AG08395 (cell line): ENCODE results near the gene ZCCHC9.

Source experiments
- DNase-seq: peaks from one replicate; pipeline ENCODE4 v3.0.0; 2012; ENCODE audit warnings: mixed read lengths, low spot score

ZCCHC9 gene

DNA sequence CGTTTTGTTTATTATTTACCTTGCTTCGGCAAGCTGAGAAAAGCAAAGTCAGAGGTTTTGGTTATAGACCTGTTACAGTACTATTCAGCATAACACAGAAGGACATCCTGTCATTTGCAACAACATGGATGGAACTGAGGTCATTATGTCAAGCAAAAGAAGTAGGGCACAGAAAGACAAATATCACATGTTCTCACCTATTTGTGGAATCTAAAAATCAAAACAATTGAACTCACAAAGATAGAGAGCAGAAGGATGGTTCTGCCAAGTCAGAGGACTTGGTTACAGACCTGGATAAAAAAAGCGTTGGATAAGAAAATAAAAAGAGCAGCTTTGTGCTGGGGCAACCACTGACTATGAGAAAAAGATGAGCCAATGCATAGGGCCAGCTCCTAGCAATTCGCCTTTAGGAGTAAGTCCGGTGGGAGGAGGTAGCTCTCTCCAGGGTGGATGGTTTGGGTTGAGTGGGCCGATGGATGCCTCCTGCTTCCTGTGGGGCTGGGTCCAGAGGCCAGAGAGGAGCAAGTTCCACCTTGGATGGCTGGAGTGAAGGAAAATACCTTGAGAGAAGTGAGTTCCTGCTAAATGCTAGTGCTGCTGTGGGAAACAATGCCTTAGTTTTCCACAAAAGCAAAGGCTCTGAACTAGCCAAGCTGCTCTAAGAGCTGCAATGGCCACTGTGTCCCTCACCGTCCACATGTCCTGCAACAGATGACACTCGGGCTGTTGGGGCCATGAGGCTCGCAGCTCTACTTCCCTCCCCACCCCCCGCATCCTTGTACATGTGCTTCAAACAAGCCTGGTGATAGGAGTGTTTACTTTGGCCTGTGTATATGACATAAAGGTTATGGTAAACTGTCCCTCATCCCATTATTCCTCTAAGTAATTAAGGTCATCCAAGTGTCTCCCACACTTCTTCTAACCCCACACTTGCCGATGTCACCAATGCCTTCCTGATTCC, 54.2 kb downstream of the ZCCHC9 start:
- no peak for DNase-seq

- DNase-seq = no peak
These were observed 57.7 kb downstream of the ZCCHC9 start for GRCh38 chr5:81359108-81359507.

DNA sequence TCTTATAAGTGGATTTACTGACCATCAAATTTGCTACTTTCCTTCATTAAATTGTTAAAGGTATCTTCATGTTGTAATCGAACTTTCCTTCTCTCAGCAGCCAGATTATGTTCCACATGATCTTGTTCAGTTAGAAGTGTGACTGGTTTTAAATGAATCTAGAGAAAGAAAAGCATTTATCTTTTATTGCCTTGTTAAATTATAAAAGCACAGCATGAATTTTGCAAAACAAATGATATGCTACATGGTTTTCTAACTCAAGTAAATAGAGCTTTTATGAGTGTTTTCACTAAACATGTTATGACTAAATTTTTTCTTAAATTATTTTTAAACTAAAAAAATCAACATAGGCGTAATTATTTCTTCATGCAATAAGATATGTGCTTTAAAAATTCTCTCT, 58.5 kb downstream of the ZCCHC9 start:
- no peak for DNase-seq

DNA sequence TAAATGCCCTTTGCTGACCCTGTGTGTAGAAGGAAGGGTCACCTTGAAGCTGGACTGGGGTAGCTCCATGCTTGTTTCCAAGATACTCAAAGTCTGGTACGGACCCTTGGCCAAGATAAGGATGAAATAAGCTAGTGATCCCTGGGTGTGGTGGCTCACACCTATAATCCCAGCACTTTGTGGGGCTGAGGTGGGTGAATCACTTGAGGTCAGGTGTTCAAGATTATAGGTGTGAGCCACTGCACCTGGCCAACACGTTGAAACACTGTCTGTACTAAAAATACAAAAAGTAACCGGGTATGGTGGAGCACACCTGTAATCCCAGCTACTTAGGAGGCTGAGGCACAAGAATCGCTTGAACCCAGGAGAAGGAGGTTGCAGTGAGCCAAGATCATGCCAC, 59.3 kb downstream of the ZCCHC9 start:
- no peak for DNase-seq

DNA sequence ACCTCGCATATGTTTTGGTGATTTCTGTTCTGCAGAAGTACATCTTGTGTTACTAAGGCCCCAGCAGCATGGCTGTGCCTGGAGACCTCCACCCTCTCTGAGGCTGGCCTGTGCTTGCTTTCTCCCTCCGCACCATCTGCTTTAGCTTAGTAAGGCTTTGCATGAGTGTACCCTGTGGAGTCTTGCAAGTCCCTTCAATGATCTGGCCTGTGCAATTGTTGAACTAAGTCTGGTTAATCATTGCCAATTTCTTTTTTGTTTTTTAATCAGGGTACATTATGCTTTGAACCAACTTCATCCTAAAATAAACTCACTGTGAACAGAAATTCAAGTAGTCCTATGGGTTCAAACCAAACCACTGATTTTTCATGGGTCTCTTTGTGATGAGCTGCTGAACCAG, 60.2 kb downstream of the ZCCHC9 start:
- no peak for DNase-seq
